ENCODE results near the gene NR2F1-AS1. TPM values are rescaled to one million over a fixed set of nuclear protein-coding genes. Genes with fewer than 3 reads are reported as not detected.

Gene NR2F1-AS1
- total RNA-seq, 1 donor from 2014 or later: not detected

DNA sequence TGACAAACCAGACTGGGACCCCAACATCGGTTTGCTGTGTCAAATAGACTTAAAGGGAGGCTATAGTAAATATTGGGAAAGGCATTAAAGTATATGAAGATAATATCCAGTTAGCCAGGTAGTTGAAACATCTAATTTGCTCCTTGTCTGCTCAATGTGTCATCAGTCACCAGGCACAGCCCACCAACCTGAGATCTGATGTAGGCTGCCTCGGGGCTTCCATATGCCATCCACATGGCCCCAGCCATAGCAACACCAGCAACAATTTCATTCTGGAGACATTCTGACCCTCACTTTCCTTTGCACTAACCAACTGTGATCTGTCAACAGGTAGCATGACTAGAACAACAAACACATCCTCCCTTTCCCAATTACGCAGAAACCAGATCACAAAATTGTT lies 196.0 kb downstream of the NR2F1-AS1 start:
- no peak overlapping the region for H3K27ac Mint-ChIP-seq
- no peak for ATAC-seq (ENCODE audit: low read depth)
- DNase-seq: no peak
- H3K27me3 Mint-ChIP-seq: no peaks in the 10 kb centered on the region
- H3K4me1 Mint-ChIP-seq: no peaks in the 10 kb centered on the region
- ChIA-PET CTCF (no interaction called here), POLR2A (no interaction called here)
- H3K4me3 Mint-ChIP-seq: no peak overlapping the region
- intact Hi-C loops (cut with micrococcal nuclease): no loop called here
- peaks cover 3% of the 10 kb centered on the region for H3K9me3 Mint-ChIP-seq
- no peaks in the 10 kb centered on the region for H3K36me3 Mint-ChIP-seq (ENCODE audit: low read depth)
- TF ChIP-seq, protein P1, sequence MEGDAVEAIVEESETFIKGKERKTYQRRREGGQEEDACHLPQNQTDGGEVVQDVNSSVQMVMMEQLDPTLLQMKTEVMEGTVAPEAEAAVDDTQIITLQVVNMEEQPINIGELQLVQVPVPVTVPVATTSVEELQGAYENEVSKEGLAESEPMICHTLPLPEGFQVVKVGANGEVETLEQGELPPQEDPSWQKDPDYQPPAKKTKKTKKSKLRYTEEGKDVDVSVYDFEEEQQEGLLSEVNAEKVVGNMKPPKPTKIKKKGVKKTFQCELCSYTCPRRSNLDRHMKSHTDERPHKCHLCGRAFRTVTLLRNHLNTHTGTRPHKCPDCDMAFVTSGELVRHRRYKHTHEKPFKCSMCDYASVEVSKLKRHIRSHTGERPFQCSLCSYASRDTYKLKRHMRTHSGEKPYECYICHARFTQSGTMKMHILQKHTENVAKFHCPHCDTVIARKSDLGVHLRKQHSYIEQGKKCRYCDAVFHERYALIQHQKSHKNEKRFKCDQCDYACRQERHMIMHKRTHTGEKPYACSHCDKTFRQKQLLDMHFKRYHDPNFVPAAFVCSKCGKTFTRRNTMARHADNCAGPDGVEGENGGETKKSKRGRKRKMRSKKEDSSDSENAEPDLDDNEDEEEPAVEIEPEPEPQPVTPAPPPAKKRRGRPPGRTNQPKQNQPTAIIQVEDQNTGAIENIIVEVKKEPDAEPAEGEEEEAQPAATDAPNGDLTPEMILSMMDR (IDR thresholded peaks at IDR 0.05): no peak

DNA sequence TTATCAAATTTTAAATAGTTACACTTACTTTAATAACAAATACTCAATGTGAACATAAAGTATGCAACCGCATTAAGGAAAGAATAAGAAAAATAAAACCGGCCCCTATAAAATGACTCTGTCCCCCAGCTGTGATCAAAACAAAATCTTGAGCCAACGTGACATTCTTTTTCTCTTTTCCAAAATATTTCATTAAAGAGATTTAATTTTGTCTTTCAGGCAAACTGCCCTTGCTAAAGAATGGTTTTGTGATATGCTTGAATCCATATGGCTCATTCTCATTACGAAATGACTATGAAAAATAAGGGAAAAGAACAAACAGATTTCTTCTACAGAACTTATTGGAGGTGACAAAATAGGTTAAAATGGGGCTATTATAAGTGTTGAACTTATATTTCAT lies 197.0 kb downstream of the NR2F1-AS1 start:
- intact Hi-C loops (cut with micrococcal nuclease): no loop called here

DNA sequence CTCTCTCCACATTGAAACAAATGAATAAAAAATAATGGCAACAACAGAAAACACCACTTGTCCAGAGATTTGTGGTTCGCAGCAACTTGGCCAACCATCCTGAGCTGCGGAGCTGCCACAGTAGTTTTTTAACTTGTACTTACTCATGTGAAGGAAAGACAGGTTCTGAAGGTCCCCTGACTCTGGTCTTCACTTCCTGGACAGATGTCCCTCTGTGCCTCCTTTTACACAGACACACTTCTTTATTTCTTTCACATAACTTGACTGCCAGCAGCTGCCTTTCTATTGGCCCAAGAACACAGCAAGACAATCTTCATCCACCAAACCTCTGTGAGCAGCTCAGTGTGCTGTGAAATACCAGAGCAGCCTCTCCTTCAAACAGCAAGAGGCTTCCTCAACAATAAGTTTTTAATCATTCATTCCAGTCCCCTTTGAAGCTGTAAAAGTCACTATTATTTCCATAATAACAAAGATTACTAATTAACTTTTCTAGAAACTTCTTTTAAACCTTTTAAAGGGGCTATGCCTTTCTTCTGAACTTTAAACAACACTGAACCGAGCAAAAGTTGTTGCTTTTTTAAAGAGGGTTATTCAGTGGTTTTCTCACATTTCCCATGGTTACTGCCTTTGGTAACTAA lies 198.7 kb downstream of the NR2F1-AS1 start:
- H3K27ac Mint-ChIP-seq: no peak overlapping the region
- H3K9me3 Mint-ChIP-seq: peaks cover 2% of the 10 kb centered on the region
- intact Hi-C loops (cut with micrococcal nuclease): no loop called here
- H3K4me1 Mint-ChIP-seq: no peaks in the 10 kb centered on the region
- ChIA-PET POLR2A (no interaction called here), CTCF (no interaction called here)
- DNase-seq (no peak), ATAC-seq (ENCODE audit: low read depth) (no peak)
- H3K4me3 Mint-ChIP-seq: no peak overlapping the region
- no peaks in the 10 kb centered on the region for H3K36me3 Mint-ChIP-seq (ENCODE audit: low read depth)
- no peaks in the 10 kb centered on the region for H3K27me3 Mint-ChIP-seq
- TF ChIP-seq, protein P1 (IDR thresholded peaks at IDR 0.05): no peak

More for the DNA sequence above, 197.0 kb downstream of the NR2F1-AS1 start:
- no peak for DNase-seq
- H3K4me1 Mint-ChIP-seq: no peaks in the 10 kb centered on the region
- H3K4me3 Mint-ChIP-seq: no peak overlapping the region
- no peaks in the 10 kb centered on the region for H3K36me3 Mint-ChIP-seq (ENCODE audit: low read depth)
- ATAC-seq (ENCODE audit: low read depth): no peak
- ChIA-PET POLR2A (no interaction called here), CTCF (no interaction called here)
- H3K27ac Mint-ChIP-seq: no peak overlapping the region
- peaks cover 2% of the 10 kb centered on the region for H3K9me3 Mint-ChIP-seq
- TF ChIP-seq, protein P1 (IDR thresholded peaks at IDR 0.05): no peak
- no peaks in the 10 kb centered on the region for H3K27me3 Mint-ChIP-seq

DNA sequence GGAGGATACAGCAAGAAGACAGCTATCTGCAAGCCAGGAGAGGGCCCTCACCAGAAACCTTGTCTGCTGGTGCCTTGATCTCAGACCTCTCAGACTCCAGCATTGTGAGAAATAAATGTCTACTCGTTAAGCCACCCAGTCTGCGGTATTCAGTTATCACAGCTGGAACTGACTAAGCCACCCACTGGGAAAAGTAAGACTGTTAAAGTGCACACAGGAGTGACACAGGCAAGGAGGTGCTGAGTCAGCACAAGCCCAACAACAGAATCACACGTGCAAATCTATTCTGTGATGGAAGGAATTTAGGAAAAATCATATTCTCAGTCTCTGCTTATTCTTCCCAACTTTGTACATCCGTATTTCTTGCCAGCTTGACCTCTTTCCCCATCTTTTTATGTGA lies 200.0 kb downstream of the NR2F1-AS1 start:
- Mint-ChIP-seq H3K36me3 (ENCODE audit: low read depth) (no peaks in the 10 kb centered on the region), H3K27me3 (no peaks in the 10 kb centered on the region), H3K4me3 (no peak overlapping the region), H3K27ac (no peak overlapping the region), H3K4me1 (no peaks in the 10 kb centered on the region), H3K9me3 (peaks cover 2% of the 10 kb centered on the region)
- ChIA-PET POLR2A (no interaction called here), CTCF (interaction anchor here (0.6 kb wide), 1 partner anchor 423 kb away, joined by 3 read pairs; no protein-coding TSS in a partner anchor)
- intact Hi-C loops (cut with micrococcal nuclease): no loop called here
- ATAC-seq (ENCODE audit: low read depth) (no peak), DNase-seq (no peak)
- TF ChIP-seq, protein P1 (IDR thresholded peaks at IDR 0.05): no peak

DNA sequence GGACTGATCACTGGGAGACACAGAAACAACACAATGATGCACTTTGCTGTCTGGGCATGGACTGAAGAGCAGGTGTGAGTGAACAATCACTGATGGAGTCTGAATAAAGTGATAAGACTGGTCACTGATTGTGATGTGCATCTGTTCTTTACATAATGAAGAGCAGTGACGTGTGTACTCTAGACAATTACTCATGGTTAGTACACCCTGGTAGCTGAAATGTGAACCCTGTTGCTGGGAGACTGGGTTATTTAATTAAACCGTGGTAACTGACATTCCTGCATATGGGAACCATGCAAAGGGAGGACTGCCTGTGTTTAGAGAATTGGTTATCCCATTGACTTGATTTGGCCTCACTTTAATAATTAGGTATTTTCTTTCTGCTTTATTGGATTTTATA lies 202.9 kb downstream of the NR2F1-AS1 start:
- TF ChIP-seq, protein P1 (IDR thresholded peaks at IDR 0.05): no peak

More for the DNA sequence above, 202.9 kb downstream of the NR2F1-AS1 start:
- ATAC-seq (ENCODE audit: low read depth): no peak
- intact Hi-C loops (cut with micrococcal nuclease): no loop called here
- Mint-ChIP-seq H3K36me3 (ENCODE audit: low read depth) (no peaks in the 10 kb centered on the region), H3K4me3 (no peak overlapping the region), H3K4me1 (no peaks in the 10 kb centered on the region), H3K27me3 (no peaks in the 10 kb centered on the region), H3K9me3 (peaks cover 4% of the 10 kb centered on the region), H3K27ac (no peak overlapping the region)
- DNase-seq: no peak
- CTCF ChIA-PET: no interaction called here
- POLR2A ChIA-PET: no interaction called here

Measured in activated B cell treated with CpG ODN at 0.5 μM for 24 hours (primary cell).